ENCODE measurements around the gene RPL13A.

The RPL13A gene

GRCh38 chr19:49481020-49481683, 6.3 kb upstream of the RPL13A start:
- Histone ChIP-seq H3K36me3 (replicated peaks) (no peaks in the 10 kb centered on the region), H3K4me3 (ENCODE audit: low read depth, low read length) (no peak overlapping the region), H3K27ac (no peak overlapping the region), H3K27me3 (replicated peaks) (no peaks in the 10 kb centered on the region)
- no peak for TF ChIP-seq CTCF (IDR thresholded peaks at IDR 0.05; ENCODE audit: low read depth, low read length, missing control alignments)
- DNase-seq: no peak
- in situ Hi-C loops (cut with HindIII; ENCODE audit: low pct_ligation_motif_present, low sequenced_read_pairs): no loop called here

- Histone ChIP-seq H3K27ac (no peak overlapping the region), H3K36me3 (replicated peaks) (peaks cover 37% of the 10 kb centered on the region), H3K4me3 (ENCODE audit: low read depth, low read length) (no peak overlapping the region), H3K27me3 (replicated peaks) (no peaks in the 10 kb centered on the region)
- DNase-seq: no peak
- no peak for TF ChIP-seq CTCF (IDR thresholded peaks at IDR 0.05; ENCODE audit: low read depth, low read length, missing control alignments)
- in situ Hi-C loops (cut with HindIII; ENCODE audit: low pct_ligation_motif_present, low sequenced_read_pairs): no loop called here
Measured at GRCh38 chr19:49486232-49486631, 1.2 kb upstream of the RPL13A start.

- Histone ChIP-seq H3K4me3 (ENCODE audit: low read depth, low read length) (peak overlapping the region; percentile 29), H3K27me3 (replicated peaks) (no peaks in the 10 kb centered on the region), H3K27ac (peak overlapping the region; percentile 27), H3K36me3 (replicated peaks) (peaks cover 43% of the 10 kb centered on the region)
- TF ChIP-seq CTCF (IDR thresholded peaks at IDR 0.05; ENCODE audit: low read depth, low read length, missing control alignments): peak; percentile 18
- DNase-seq: no peak
- in situ Hi-C loops (cut with HindIII; ENCODE audit: low pct_ligation_motif_present, low sequenced_read_pairs): no loop called here
Measured at GRCh38 chr19:49486710-49487276, 615 bp upstream of the RPL13A start.

- H3K27ac ChIP-seq: peak overlapping the region; percentile 87
- H3K27me3 ChIP-seq (replicated peaks): no peaks in the 10 kb centered on the region
- H3K36me3 ChIP-seq (replicated peaks): peaks cover 58% of the 10 kb centered on the region
- in situ Hi-C loops (cut with HindIII; ENCODE audit: low pct_ligation_motif_present, low sequenced_read_pairs): no loop called here
- DNase-seq: no peak
- TF ChIP-seq CTCF (IDR thresholded peaks at IDR 0.05; ENCODE audit: low read depth, low read length, missing control alignments): no peak
- H3K4me3 ChIP-seq (ENCODE audit: low read depth, low read length): peak overlapping the region; percentile 85
Measured at GRCh38 chr19:49488046-49488862, 846 bp downstream of the RPL13A start.

- no peak for TF ChIP-seq CTCF (IDR thresholded peaks at IDR 0.05; ENCODE audit: low read depth, low read length, missing control alignments)
- in situ Hi-C loops (cut with HindIII; ENCODE audit: low pct_ligation_motif_present, low sequenced_read_pairs): no loop called here
- Histone ChIP-seq H3K4me3 (ENCODE audit: low read depth, low read length) (peak overlapping the region; percentile 85), H3K27ac (peak overlapping the region; percentile 87), H3K36me3 (replicated peaks) (peaks cover 60% of the 10 kb centered on the region), H3K27me3 (replicated peaks) (no peaks in the 10 kb centered on the region)
- no peak for DNase-seq
Measured at GRCh38 chr19:49488863-49489537, 1.6 kb downstream of the RPL13A start.

All from brain microvascular endothelial cell (primary cell).